Right atrium auricular region (tissue), 2 donors: ENCODE results near the gene MGAT1. TPM values are rescaled to one million over a fixed set of nuclear protein-coding genes. Genes with fewer than 3 reads are reported as not detected.
"Not testable (repeated sequence)": the region's sequence is repeated elsewhere in the genome, so short reads cannot be mapped to it uniquely, and the experiment has no call there.

Source experiments
- DNase-seq: peaks from one replicate; pipeline ENCODE4 v3.0.0-alpha.2; 2019; ENCODE audit warnings: low spot score
- H3K27ac ChIP-seq, 2 donors: fragments of 200-600 bp; sonication (generic); 1 replicate in 1 of 2; 2 replicates in 1 of 2; pipeline ENCODE4 v1.5.1; 2016 to 2019
- H3K27me3 ChIP-seq, 2 donors: fragments of 200-600 bp; sonication (generic); one replicate each; pipeline versions ENCODE4 v1.5.1 to v1.6.0; 2017 to 2019
- H3K36me3 ChIP-seq: fragments of 200-600 bp; sonication (generic); one replicate; pipeline ENCODE4 v1.5.1; 2016
- H3K4me1 ChIP-seq, 2 donors: fragments of 200-600 bp; sonication (generic); one replicate each; pipeline versions ENCODE4 v1.5.1 to v1.6.0; 2017 to 2019
- H3K4me3 ChIP-seq, 2 donors: fragments of 200-600 bp; sonication (generic); 1 replicate in 1 of 2; 2 replicates in 1 of 2; pipeline ENCODE4 v1.5.1; 2017 to 2019; ENCODE audit warnings: mild to moderate bottlenecking in 1 of 2, moderate library complexity in 1 of 2
- H3K9me3 ChIP-seq, 2 donors: fragments of 200-600 bp; sonication (generic); one replicate each; pipeline ENCODE4 v1.5.1; 2019
- CTCF ChIP-seq, 2 donors: fragments of 200-600 bp; sonication (generic); IDR thresholded peaks; one replicate each; pipeline ENCODE4 v1.5.1; 2019; ENCODE audit warnings: antibody characterized with exemption in 2 of 2
- total RNA-seq, 2 donors: library from RNA; depleted of rRNA; stranded (reverse); fragments of >200 nt; gene quantifications; one replicate each; pipeline ENCODE4 v1.1.0, GENCODE V29; 2016

The MGAT1 gene
- total RNA-seq, 2 donors from 2014 or later = 84.1 to 130 TPM

DNA sequence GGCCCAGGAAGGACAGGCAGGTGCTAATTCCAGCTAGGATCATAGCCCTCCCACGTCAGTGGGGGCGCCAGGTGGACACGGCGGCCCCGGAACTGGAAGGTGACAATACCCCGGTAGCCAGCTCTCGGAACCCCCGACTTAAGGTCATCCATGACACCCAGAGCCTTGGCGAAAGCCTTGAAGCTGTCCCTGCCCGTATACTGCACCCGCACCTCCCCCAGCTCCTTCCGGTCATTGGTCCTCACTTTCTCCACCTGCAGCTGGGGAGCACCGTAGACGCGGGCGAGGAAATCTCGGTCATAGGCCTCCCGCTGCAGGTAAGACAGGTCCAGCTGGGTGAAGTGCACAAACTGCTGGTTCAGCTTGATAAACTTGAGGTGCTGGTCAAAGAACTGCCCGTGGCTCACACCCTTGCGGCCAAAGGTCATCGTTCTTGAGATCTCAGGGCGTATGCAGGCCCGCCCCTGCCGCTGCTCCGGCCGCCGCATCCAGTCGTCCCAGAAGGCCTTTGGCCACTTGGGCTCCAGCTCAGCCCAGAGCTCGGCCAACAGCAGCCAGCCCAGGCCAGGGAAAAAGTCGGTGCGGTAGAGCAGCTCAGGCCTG, 10.9 kb downstream of the MGAT1 start:
- peaks cover 36% of the 10 kb centered on the region for H3K36me3 ChIP-seq
- no peak overlapping the region for H3K4me3 ChIP-seq
- H3K4me1 ChIP-seq = peaks cover 0 to 51% of the 10 kb centered on the region in 2 donors
- no peak for DNase-seq
- H3K27me3 ChIP-seq = no peaks in the 10 kb centered on the region
- no peak for TF ChIP-seq CTCF (IDR thresholded peaks at IDR 0.05)
- no peak overlapping the region for H3K27ac ChIP-seq
- no peaks in the 10 kb centered on the region for H3K9me3 ChIP-seq

- Histone ChIP-seq H3K9me3 (no peaks in the 10 kb centered on the region), H3K27me3 (no peaks in the 10 kb centered on the region), H3K36me3 (peaks cover 36% of the 10 kb centered on the region), H3K4me1 (peaks cover 0 to 53% of the 10 kb centered on the region in 2 donors), H3K4me3 (no peak overlapping the region), H3K27ac (no peak overlapping the region)
- no peak for DNase-seq
- no peak for TF ChIP-seq CTCF (IDR thresholded peaks at IDR 0.05)
These were observed 12.1 kb downstream of the MGAT1 start for GRCh38 chr5:180790524-180790923.

DNA sequence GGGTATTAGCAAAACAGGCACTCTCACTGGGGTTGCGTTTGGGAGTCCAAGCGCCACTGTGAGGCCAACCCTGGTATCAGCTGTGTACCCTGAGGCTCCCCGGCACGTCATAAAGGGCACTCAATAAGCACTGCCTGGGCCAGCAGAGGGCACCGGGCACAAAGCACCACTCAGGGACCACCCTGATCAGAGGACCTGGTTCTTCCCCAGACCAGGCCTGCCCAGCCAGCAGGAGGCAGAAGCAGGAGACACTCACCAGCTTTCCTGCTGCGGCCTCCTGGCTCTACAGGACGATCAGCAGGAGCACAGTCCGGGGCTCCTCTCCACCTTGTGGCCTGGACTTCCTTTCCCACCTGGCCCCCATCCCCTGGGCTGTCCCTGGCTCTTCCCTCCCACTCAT, 12.6 kb downstream of the MGAT1 start:
- no peak overlapping the region for H3K4me3 ChIP-seq
- no peaks in the 10 kb centered on the region for H3K27me3 ChIP-seq
- H3K4me1 ChIP-seq = peaks cover 0 to 58% of the 10 kb centered on the region in 2 donors
- no peaks in the 10 kb centered on the region for H3K9me3 ChIP-seq
- DNase-seq = no peak
- peaks cover 36% of the 10 kb centered on the region for H3K36me3 ChIP-seq
- no peak for TF ChIP-seq CTCF (IDR thresholded peaks at IDR 0.05)
- no peak overlapping the region for H3K27ac ChIP-seq

DNA sequence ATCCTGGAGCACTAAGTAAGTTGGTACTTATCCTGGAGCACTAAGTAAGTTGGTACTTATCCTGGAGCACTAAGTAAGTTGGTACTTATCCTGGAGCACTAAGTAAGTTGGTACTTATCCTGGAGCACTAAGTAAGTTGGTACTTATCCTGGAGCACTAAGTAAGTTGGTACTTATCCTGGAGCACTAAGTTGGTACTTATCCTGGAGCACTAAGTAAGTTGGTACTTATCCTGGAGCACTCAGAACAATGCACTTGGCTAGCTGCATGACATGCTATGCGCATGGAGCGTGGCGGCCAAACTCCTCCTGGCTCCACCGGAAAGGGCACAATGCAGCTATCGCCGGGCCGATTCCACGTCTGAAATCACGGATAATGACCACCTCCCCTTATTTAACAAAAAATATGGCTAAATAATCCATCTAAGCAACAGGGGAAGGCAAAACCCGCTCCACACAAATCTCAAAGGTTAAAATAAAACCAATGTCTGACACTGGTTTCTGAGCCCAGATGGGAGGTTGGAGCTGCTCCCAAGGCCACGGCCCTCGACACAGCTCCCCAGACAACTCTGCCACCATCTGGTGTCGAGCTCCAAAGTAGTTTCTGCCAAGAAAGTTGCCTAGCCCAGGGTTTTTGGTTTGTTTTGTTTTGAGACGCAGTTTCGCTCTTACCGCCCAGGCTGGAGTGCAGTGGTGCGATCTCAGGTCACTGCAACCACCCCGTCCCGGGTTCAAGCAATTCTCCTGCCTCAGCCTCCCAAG, 13.8 kb downstream of the MGAT1 start:
- H3K9me3 ChIP-seq, H3K27ac ChIP-seq: not testable (repeated sequence)
- H3K36me3 ChIP-seq = peaks cover 36% of the 10 kb centered on the region

DNA sequence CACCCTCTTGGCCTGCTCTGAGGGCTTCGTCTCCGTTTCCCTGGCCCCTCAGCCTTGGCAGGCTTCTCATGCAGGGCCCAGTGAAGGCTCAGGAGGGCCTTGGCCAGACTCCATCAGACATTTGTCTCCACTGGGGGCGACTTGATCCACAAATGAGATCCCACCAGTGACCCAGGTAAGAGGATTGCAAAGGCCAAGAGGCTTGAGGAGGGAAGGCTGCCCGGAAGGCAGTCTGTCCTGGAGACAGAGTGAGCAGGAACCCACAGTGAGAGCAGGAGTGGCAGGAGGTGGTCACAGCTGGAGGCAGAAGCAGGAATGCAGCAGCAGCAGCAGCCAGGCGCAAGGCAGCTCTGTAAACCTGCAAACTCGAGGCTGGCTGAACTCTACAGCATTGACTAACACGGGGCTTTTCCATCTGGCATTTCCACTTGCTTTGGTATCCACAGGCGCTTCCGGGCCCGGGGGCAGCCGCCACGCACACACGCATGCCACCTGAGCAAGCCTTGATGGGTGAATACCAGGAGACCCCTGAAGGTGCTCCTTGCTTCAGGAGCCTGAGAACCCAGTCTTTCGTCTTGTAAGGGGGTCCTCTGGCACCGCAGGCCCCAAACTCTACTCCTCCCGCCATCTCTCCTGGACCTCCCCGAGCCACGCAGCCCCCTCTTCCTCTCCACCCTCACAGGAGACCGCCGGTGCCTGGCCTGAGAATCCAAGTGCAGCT, 14.7 kb downstream of the MGAT1 start:
- no peaks in the 10 kb centered on the region for H3K9me3 ChIP-seq
- no peak overlapping the region for H3K4me3 ChIP-seq
- H3K36me3 ChIP-seq = peaks cover 36% of the 10 kb centered on the region
- H3K4me1 ChIP-seq = peaks cover 0 to 62% of the 10 kb centered on the region in 2 donors
- H3K27ac ChIP-seq = no peak overlapping the region
- no peaks in the 10 kb centered on the region for H3K27me3 ChIP-seq
- TF ChIP-seq CTCF (IDR thresholded peaks at IDR 0.05) = no peak
- no peak for DNase-seq

More for the DNA sequence above, 13.8 kb downstream of the MGAT1 start:
- not testable (repeated sequence) for H3K4me3 ChIP-seq, H3K27me3 ChIP-seq, DNase-seq
- H3K4me1 ChIP-seq = peaks cover 0 to 66% of the 10 kb centered on the region in 2 donors
